SK-N-DZ (cell line): Measurements from ENCODE around the gene TRIM49. TPM values are rescaled to one million over a fixed set of nuclear protein-coding genes. Genes with fewer than 3 reads are reported as not detected.
A peak's percentile ranks its signal among the peaks of the same experiment; 100 is the strongest.
"Not testable (repeated sequence)": the region's sequence is repeated elsewhere in the genome, so short reads cannot be mapped to it uniquely, and the experiment has no call there.

Source experiments
- DNase-seq: peaks from one replicate; pipeline ENCODE4 v3.0.0-alpha.2; 2015; ENCODE audit warnings: low spot score
- polyA plus RNA-seq, 2 experiments: library from polyadenylated mRNA; depleted of rRNA; stranded (reverse); fragments of >200 nt; gene quantifications; 2 replicates each; pipeline ENCODE4 v1.2.3, GENCODE V29; 2014
- small RNA-seq, 2 experiments: library from RNA; depleted of rRNA; stranded (forward); fragments of <200 nt; gene quantifications; one replicate each; pipeline ENCODE3, GENCODE V24; 2014

TRIM49 gene
- not detected in 2 replicates for polyA plus RNA-seq (2014; cell fraction: cytosol; rRNA removed)
- not detected in 2 replicates for polyA plus RNA-seq (2014; cell fraction: nucleus; rRNA removed)

DNA sequence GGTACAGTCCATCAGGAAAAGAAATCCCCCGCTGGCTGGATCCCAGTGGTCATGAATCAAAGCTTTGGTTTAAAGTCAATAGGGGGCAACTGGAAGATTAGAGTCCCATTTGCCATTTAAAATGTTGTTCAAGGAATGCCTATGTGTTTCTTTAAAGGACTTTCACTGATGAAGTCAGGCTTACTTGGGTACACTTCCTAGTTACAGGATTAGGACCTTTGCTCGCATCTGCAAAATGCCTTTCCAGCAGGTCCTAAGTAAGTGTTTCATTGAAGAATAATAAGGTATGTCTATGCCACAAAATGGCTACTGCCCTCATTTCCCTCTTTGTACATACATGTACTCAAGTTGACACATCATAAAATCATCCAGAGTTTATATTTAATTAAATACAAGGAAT is at the start of gene TRIM49:
Gene TRIM49 (minus strand): TSS at position 101 of the 400 bp plus-strand sequence. CDS start 4,106 bp downstream, outside the sequence.
- DNase-seq, result not testable (repeated sequence)

DNA sequence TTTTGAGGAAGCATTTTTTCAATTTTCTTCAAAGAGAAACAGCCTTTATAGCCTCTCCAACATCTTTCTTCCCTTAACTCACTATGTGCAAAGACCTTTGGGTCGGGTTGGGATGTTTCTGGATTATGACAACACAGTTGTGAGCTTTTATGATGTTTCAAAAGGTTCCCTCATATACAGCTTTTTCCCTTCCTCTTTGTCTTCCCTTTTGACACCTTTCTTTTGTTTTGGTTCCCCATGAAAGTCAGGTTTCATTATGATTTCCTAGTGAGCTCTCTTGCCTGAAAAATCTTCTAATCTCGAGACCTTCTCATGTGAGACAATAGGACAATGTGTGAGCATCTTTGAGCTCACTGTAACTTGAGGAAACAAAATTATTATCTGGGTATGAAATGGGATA is 18.3 kb upstream of the TRIM49 start:
- not testable (repeated sequence) for DNase-seq

DNA sequence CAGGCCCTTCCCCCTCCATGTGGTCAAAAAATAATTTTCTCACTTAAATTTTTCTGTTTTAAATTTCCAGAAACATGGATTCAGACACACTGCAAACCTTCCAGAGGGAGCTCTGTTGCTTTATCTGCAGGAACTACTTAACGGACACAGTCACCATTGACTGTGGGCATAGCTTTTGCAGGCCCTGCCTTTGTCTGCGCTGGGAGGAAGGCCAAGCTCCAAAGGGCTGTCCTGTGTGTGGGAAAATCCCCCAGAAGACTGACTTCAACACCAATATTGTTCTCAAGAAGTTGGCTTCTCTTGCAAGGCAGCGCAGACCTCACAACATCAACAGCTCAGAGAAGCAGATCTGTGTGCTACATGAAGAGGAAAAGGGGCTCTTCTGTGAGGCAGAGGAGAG is 11.6 kb upstream of the TRIM49 start:
- DNase-seq, result not testable (repeated sequence)

DNA sequence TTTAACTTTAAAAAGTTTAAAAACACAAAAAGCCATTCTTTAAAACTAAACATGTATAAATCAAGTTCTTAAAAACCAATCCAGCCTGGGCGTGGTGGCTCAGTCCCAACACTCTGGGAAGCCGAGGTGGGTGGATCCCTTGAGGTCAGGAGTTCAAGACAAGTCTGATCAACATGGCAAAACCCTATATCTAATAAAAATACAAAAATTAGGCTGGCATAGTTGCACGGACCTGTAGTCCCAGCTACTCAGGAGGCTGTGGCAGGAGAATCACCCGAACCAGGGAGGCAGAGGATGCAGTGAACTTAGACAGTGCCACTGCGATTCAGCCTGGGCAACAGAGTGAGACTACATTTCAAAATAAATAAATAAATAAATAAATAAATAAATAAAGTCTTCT is 5.2 kb upstream of the TRIM49 start:
- not testable (repeated sequence) for DNase-seq

- DNase-seq, result not testable (repeated sequence)
Measured at GRCh38 chr11:89787506-89788063, 20.8 kb downstream of the TRIM49 start.

DNA sequence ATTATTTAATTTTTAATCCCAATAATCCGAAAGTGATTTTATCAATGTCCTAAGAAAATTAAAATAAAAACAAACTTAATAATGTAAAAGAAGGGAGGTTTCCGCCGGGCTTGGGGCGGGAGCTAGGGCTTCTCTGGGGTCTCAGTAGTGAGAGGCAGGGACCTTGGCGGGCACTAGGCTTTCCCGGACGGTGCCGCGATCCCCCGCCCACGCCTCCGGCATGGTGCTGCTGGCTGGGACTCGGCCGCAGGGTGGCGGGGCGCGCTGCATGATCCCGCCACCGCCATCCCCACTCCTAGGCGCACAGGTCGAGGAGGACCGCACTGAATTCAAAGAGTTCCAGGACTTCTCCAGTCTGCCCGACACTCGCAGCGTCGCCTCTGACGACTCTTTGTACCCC is 22.6 kb downstream of the TRIM49 start:
- DNase-seq, result not testable (repeated sequence)

DNA sequence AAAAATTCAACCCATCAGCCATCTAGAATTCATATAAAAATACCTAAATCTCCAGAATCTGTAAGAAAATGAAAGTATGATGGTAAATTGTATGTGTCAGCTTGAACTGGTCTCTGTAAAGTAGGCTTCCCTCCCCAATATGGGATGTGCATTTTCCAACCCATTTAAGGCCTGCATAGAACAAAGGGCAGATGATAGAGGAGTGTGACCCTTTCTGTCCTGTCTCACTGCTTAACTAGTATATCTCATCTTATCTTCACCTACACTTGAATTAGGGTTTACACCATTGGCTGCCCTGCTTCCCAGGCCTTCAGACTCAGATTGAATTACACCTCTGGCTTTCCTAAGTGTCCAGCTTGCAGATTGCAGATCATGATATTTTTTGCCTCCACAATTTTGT is 57.6 kb downstream of the TRIM49 start:
- peak; percentile 96 for DNase-seq

Small RNAs within 50 kb of the gene (small RNA-seq; reads per million reads assigned to genes)
- gene AP003122.3, result 0 reads per million in 2 experiments
